Hematopoietic multipotent progenitor cell treated with erythropoietin and hydrocortisone succinate and interleukin-3 and kit ligand, for 6 days (in vitro differentiated cells): ENCODE measurements around the gene CACNA2D2.

ENCODE experiments used
- DNase-seq: peaks from one replicate; pipeline ENCODE4 v3.0.0-alpha.2; 2015

CACNA2D2 gene

DNA sequence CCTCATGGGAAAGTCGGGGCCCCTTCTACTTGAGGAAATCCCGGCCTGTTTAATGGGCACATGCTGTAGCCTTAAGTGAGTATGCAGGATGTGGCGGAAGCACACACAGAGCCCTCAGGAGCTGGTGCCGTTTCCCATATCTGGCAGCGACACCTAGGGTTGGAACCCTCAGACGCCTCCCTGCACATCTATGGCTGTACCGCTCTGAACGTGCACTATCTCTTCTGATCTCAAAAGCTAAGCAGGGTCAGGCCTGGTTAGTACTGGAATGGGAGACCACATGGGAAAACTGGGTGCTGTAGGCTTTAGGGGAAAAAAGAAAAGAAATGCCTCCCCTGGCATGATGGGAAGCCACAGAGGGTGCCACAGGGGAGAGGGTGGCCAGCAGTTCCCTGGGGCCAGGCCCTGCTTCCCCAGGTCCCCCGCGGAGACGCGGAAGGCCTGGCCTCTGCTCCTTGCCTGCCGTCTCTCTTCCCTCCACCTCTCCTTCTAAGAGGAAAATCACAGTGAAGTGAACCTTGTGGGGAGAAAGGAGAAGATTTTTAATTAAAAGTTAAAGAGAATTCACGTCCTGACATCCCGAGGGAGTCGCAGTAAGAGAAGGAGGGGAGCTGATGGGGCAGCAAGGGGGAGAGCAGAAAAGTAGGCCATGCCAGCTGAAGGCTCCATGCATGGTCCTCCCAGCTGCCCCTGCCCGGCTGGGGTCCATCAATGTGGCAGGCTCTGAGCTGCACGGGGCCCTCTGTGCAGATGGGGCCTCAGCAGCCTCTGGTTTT is 83.7 kb downstream of the CACNA2D2 start:
- DNase-seq: no peak

DNA sequence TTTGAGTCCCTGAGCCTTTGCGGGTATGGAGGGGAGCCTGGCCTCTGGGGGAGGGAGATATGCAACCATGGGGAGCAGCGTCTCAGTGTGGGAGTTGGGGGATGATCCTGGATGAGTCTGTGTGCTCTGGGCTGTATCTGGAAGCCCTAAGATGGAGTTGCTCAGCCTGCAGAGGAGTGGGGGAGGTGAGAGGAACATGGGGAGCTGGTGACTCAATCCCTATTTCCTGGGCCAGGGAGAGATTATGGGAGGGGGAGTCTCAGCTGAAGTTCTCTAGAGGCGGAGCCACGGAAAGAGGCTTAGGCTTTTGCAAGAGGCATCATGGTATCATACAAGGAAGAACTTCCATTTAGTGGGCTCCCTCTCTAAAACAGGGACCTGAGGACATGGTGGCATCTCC is 84.6 kb downstream of the CACNA2D2 start:
- no peak for DNase-seq

DNA sequence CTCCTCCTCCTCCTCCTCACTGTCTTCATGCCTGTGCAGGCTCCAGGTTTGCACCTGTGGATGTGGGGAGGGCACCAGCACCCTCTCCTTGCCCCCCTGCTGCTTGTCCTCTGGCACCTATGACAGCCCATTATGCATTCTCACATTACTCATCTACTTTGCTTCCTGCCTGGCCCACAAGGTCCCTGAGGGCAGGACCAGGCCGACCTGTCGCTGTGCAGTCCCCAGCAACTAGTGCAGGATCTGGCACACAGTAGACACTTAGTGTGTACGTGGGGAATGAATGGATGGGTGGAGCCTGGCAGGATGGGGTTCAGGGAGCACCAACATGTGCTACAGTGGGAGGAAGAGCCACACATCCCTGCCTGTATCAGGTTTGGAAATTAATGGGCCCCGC is 85.8 kb downstream of the CACNA2D2 start:
- DNase-seq: no peak

DNA sequence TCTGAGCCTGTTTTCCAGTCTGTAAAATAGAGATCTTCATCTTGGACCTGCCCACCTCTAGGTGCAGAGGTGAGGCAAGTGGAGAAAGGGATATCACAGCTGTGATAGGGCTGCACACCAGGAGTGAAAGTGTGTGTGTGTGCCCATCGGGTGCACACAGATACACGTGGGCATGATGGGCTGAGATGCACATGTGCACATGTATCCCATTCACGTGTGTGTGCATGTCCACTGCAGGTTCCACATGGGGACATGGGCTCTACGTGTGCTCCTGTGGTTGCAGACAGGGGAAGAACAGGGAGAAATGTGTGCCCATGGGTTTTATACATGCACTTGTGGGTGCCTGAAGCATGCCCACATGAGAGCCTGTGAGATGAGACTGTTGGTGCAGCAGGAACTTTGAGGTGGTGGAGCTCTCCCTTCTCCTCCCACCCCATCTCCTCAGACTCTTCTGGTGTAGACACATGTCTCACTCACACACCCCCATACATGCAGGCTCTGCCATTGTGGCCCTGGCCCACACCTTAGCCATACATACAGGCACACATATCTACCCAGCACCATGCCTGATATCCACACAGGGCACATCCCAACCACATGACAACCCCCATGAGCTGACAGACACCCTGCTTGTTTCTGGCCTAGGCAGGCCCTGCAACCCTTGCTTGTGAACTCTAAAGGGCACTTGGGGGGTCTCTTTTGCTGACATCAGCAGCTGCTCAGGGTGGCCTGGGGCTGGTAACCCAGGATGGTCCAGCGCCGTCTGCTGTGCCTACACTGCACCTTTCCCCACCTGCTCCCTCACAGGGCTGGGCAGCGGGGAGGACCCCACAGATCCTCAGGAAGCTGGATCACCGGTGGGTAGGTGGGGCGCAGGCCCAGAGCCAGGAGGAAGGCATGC is 86.4 kb downstream of the CACNA2D2 start:
- no peak for DNase-seq

DNA sequence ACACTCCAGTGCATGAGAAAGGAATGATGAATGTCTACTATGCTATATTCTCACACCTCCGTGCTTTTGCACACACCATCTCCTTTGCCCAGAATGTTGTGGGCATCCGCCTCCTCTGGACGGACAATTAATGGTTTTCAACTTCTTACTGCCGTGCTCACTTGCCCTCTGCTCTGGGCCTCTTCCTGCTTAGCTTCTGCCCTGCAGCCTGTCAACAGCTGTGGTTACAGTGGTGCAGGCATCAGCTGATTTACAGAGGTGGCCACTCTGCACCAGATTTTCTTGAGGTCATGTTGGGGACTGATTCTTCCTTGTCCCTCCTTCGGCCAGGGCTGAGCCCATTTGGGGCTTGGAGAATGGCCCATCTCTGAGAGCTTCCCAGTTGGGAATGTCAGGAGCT is 87.6 kb downstream of the CACNA2D2 start:
- peak; percentile 31 for DNase-seq

DNA sequence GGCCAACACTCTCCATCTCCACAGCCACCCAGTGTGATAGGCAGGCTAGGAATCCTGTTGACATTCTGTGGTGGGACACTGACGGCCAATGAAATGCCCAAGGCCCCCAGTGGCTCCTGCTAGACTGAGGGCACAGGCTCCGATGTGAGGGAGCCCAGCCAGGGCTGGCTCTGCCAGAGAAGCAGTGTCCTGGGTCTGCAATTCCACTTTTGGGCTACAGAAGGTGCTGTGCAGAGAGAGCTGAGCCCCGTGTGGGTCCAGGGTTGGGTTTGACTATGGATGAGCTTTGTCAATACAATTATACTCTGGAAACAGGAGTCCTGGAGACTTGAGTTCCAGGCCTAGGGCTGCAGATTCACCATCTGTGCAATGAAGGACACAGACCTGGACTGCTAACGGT is 88.4 kb downstream of the CACNA2D2 start:
- DNase-seq: no peak

DNA sequence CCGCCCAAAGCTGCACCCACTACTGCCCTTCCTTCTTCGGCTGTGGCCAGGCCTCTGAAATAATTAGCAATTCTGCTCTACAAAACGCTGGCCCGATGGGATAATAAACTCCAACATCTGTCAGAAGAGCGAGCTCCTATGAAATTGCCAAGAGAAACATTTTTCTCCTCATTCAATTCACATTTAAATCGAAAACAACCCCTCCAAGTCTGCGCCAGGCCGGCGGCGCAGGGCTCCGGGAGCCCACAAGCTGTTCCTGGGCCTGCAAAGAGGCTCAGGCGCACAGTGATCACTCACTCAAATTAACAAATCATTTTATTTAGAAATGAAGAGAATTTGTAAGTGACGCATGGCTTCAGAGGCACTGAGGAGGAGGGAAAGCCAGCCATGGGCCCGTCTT is 88.8 kb downstream of the CACNA2D2 start:
- DNase-seq: no peak

DNA sequence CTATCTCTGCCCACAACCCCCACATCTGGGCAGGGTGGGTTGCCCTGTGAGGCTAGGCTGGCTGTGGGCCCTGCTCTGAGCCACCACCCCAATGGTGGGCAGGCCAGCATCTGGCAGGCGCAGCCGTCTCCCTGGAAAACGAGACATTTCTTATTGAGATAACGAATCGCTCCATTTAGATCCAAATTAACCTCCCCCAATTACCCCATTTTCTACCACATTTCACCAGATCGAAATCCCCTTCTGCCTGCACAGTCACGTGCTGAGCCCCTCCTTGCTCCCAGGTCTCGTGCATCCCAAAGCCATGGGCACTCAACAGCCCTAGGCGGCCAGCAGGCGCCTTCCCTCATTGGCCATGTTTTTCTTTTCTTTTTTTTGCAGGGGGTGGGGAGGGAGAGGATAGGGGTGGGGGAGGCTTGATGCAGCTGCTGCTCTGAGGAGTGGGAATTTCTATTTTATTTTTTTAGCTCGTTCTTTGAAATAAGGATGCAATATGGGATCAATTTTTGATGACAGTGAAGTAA is 91.1 kb downstream of the CACNA2D2 start:
- DNase-seq: no peak

DNA sequence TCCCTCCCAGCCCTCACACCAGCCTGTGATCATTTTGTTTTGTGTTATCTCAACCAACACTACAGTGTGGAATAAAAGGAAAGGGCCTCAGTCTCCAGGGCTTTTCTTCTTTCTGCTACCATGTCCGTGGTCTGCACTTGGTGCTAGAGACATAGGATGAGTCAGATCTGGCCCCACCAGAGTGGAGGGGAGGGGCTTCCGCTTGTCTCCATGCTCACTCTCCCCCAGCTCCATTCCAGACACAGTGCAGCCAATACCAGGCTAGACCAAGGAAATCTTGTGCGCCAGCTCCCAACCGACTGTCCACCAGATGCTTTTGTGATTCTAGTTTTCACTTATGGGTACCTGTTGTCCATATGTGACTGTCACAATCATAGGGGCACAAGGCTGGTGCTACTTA is 92.2 kb downstream of the CACNA2D2 start:
- no peak for DNase-seq

DNA sequence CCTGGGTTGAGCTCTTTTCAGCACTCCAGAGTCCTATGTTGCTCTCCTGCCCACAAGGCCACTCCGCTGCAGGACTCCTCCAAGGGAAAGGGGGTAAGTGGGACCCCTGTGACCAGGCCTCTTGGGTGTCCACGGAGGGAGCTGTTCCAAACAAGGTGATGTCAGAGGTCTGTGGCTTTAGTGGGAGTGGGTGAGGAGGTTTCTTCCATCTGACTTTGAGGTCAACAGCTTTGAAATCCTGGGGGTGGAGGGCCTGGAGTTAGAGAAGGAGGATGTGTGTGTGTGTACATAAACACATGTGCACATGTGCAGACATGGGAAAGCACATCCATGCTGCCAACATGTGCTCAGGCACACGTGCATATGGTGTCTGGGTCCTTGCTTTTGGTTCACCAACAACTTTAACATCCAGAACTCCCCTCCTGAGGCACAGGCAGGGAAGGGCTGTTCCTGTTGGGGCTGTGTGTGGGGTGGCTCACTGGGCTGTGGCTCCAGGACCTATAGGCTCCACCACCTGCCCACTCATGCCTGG is 92.8 kb downstream of the CACNA2D2 start:
- no peak for DNase-seq

DNA sequence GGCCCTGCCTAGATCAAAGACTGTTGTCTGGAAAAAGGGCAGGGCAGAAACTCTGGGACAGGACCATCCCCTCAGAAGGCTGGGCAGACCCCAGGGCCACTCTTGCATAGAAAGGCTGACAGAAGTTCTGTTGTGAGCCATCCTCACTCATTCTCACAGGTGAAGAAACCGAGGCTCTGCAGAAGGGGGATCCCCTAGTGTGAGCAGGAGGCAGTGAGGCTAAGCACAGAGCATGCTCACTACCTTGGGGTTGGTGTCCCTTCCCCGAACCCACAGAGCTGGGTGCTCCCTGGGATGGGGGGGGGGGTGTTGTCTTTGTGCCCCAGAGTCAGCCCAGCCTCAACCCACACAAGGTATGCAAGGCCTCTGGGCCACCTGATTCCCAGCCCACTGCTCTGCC is 93.2 kb downstream of the CACNA2D2 start:
- DNase-seq: no peak

DNA sequence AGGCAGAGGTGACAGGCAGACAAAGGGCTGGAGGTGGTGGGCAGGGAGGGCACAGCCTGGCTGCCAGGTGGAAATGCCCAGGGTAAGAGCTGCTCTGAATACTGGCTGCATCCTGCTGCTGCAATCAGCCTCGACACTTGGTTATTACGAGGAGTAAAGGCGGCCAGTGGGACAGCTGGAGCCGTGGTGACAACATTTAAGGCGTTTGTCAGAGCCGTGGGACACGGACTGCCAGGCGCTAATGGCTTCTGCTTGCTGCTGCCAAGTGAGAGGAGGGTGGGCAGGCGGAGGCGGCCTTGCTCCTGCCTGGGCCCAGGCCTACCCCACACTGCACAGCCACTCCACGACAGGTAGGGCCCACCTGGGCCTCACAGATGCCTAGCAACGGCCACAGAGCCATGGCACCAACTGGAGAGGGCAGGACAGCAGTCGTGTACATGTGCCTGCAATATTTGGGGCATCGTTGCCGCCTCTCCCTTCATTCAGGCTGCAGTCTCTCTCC is 94.9 kb downstream of the CACNA2D2 start:
- DNase-seq: no peak

DNA sequence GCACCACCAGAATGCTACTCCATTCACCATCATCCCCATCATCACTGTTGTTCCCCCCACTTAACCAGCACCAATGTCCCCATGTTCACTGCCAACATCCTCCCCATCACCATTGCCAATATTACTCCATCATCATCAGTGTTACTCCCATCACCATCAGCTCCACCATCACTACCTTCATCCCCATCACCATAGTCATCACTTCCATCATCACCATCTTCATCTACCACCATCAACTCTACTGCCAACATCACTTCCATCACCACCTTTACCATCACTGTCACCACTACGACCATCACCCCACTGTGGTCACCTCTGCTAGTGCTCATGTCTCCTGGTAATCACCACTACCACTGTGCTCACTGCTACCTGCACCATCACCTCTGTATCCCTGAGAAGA is 96.9 kb downstream of the CACNA2D2 start:
- no peak for DNase-seq

DNA sequence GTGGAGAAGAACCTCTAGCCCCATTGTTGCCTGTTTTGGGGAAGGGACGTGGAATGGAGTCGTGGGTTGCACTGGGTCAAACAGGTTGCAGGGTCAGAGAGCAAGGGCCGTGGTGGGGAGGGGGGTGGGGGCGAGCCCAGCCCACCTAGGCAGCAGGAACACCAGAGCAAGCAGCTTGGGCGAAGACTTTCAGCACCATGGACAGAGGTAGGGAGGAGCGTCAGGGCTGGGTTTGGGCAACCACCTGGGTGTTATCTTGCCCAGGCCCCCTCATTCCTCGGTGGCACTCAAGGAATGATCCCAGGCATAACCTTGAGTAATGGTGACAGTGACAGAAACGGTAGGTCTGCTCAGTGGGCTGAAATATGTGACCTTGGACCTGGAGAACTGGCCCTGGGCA is 98.2 kb downstream of the CACNA2D2 start:
- DNase-seq: peak; percentile 80

DNA sequence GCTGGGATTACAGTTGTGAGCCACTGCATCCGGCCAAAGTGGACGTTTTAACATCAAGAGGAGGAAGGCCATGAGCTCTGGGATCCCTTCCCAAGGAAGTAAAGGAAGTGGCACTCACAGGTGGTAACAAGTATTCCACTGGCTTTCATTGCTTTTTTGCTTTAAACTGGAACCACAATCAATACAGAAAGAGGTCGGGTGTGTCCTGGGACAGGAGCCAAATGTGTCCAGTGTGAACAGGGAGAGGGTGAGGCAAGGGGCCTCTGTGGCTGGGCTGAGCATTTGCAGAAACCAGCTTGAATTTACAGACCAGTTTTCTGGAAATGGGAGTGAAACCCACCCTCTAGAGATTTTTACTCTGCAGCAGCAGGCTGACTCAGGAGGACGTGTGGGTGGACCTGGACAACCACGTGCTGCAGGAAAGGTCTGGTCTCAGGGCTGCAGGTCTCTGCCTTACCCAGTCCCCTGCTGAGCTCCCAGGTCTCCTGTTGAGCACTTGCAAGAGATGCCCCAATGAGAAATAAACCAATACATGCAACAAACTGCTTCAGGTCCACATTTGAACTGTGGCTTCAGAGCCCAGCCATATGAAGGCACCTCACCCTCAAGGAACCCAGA is 101.3 kb downstream of the CACNA2D2 start:
- peak; percentile 47 for DNase-seq

DNA sequence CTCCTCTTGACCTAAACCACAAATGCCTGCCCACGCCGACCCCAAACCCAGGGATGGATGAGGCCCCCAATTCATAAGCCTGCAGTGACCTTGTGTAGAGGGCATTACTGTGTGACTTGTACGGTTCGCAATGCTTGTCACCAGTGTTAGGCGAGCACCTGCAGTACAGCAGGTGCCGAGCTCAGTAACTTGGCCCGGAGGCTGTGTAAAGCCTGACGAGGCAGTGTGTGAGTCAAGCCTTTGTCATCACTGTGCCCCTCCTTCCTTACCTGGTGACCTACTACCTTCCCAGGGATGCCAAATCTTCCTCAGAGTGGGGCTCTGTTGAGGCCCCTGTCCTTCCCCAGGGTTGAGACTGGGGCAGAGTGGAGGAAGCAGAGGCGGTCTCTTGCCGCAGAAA is 106.9 kb downstream of the CACNA2D2 start:
- DNase-seq: no peak

DNA sequence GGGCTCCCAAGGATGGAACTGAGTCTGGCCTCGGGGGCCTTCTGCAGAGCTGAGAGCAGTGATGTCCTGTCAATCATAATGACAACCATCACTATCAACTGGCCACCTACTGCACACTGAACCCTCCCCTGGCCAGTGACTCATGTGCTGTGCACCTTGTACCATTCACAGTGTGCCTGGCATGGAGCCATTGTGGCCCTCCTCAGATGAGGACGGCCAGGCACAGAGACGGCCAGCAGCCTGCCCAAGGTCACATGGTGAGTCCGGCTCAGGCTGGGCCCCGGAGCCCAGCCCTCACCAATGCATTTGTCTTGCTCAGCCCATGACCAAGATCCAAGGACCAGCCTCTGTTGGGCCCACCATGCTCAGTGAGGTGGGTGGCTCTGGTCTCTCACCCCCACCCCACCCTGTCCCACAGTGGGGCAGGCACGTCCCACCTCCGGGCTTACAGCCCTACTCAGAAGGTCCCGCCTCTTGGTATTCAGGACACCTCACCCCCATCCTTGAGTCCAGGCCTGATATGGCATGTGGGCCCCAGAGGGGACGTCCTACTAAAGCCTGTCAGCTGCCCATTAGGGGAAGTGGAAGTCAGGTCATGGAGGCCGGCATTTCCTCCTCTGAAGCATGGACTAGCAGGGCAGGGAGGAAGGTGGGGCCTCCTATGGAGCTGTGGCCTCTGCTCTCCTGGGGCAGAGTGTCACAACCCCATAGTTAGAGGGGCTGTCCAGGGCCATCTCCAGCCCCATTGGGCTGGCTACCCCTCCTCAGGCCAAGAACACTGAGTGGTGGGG is 108.2 kb downstream of the CACNA2D2 start:
- DNase-seq: no peak

DNA sequence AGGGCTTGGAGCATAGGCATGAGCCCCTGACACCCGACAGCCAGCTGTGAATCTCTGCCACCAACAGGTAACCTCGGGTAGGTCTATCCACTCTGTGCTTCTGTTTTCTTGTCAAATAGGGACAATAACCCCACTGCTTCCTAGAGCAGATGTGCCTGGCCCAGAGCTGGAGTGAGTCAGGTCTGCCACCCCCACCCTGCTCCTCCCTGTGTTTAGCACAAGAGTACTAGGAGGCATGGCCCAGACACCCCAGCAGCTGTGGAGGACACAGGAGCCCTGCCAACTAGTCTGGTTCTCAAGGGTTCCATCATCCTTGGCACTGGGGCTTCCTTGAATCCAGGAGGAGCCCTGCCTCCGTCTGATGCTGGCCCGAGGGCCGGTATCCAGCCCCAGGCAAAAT is 110.4 kb downstream of the CACNA2D2 start:
- DNase-seq: no peak

DNA sequence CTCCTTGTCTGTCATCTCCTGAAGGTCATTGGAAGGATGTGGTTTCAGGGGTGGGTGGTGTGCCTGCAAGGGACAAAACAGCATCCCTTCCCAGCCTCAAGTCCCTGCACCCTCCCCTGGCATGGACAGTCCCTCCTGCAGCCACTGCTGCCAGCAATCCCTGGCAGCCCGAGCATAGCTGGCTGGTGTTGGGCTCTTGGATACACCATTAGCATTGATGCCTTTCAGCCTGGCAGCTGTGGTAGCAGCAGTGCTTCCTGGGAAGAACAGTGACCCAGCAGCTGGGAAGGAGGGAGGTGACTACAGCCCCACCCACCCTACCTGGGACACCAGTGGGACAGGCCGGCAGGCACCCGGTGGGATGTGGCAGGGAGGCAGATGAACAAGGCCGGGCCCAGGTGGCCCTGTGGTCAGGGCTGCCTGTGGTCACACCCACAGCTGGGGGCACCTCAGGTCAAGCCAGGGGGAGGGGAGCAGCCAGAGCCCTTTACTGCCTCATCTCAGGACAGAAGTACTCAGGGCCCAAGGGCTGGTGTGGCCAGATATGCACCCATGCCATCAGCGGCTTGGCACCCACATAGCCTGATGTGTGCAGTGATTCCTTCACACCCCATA is 111.2 kb downstream of the CACNA2D2 start:
- DNase-seq: no peak

DNA sequence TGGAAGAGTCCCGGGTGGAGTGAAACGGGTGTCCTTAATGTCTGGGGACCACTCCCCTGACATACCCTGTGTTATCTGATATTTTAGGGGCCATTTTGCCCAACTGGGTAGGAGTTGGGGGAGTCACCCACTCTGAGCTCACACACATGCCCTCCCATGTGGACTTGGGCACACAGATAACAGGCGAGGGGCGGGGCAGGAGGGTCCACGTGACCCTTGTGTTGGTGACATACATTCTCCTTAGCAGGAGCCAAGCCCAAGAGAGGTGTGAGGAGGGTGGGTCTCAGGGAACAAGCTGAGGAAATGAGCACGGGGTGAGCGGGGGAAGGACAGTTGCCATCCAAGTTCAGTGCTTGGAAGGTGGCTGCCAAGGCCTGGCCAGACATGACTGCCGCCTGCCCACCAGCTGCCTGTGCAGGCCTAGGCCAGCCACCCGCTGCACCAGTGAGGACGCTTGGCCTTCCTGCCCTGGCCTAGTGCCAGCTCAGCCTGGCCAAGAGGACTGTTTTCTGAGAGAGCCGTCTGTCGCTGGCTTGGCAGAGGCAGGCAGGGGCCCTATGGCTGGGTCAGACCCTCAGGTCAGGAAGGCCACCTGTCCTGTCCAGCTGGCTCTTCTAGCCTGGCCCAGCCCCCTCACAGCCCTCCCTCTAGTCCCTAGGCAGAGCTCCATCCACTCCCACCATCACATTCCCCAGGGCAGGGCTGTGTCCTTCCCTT is 112.8 kb downstream of the CACNA2D2 start:
- DNase-seq: peak; percentile 89

DNA sequence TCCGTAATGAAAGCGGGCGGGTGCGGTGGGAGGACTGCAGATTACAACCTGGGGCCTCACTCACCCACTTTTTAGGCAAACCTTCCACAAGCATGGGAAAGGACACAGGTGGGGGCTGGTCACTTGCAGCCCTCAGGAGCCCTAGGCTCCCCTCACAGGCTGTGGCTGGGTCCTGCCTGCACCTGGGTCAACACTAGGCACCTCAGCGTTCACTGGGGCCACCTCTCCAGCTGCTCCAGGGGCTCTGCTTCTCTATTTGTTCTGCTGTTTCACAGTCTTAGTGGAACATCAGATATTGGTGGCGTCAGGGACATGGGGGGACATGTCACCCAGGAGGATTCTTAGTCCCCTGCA is 114.0 kb downstream of the CACNA2D2 start:
- no peak for DNase-seq
